MM.1S (cell line): ENCODE data around the gene TBX1.

Source experiments
- CTCF ChIP-seq: fragments of 300-600 bp; sonication (generic); IDR thresholded peaks from 2 replicates; pipeline ENCODE4 v1.5.1; 2016; ENCODE audit warnings: antibody characterized with exemption, low read length, mixed read lengths
- EZH2 ChIP-seq: fragments of 300-600 bp; sonication (generic); optimal IDR thresholded peaks from 2 replicates; pipeline ENCODE3; 2017; ENCODE audit warnings: low read depth, mild to moderate bottlenecking, antibody characterized with exemption, low read length, mixed read lengths

- TF ChIP-seq CTCF (no peak), EZH2 (no peak)
Measured at GRCh38 chr22:19764636-19765476, 4.3 kb downstream of the TBX1 start.
